AG09319 (cell line): ENCODE measurements around the gene PI4K2A.

ENCODE experiments used
- DNase-seq: peaks from one replicate; pipeline ENCODE4 v3.0.0-alpha.2; 2010; ENCODE audit warnings: low read depth; ENCODE audit errors: extremely low read depth
- CTCF ChIP-seq: IDR thresholded peaks from 2 replicates; pipeline ENCODE4 v1.5.1; 2011; ENCODE audit warnings: low read depth, mild to moderate bottlenecking, inconsistent platforms, low read length, moderate library complexity

PI4K2A gene

GRCh38 chr10:97708976-97709946 is 68.8 kb downstream of the PI4K2A start:
- DNase-seq, result no peak

DNA sequence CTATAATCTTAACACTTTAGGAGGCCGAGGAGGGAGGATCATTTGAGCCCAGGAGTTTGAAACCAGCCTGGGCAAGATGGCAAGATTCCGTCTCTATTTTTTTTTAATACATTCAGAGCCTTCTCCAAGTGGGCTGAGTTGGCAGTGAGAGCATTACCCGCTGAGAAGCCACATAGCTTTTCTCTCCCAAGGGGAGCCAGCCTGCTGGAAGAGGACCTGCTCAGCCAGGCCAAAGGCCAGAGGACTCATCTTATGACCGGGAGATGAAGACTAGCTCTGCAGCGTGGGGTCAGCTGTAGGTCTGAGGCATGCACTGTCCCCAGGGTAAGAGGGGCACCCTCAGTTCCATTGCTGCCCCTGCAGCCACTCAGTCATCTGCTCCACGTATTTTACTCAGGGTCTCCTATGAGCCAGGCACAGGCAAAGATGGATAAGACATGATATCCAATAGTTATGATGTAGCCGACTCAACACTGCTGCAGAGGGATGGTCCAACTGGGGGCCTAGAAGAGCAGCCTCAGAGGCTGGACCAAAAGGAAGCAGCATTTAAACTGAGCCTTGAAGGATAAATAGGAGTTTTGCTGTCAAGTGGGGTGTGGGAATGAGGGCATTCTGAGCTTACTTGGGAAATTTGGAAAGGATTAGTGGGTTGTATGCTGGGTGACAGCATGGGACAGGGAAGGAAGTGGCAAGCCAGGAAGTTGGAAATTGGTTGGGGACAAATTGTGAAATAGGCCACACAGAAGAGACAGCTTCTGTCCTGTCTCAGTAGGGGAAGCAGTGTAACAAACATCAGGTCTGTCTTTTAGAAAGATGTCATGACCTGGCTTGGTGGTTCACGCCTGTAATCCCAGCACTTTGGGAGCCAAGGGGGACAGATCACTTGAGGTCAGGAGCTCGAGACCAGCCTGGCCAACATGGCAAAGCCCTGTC is 71.4 kb downstream of the PI4K2A start:
- TF ChIP-seq CTCF, result no peak
- DNase-seq, result no peak

More at GRCh38 chr10:97708976-97709946, 68.8 kb downstream of the PI4K2A start:
- TF ChIP-seq CTCF, result peak; percentile 77

DNA sequence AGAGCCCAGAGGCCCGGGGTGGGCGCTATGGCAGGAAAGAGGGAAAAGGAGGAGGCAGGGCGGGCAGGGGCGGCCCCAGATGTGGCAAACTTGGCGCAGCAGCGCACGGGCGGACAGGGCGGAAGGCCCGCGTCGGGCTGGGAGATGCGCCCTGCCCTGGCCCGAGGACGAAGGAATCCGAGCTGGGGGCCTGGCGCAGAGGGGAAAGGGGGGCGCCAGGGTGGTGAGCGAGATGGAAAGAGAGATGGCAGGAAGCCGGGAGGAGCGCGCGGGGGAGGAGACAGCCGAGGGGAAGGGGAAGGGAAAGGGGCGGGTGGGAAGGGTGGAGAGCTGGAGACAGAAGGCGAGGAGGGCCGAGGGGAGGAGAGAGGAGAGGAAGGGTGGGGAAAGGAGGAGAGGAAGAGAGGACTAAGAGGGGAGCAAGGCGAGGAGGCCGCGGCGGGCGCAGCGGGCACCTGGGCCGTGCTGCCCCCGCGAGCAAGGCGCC is 72.9 kb downstream of the PI4K2A start, which contains the start of gene MARVELD1:
Gene MARVELD1, plus strand, starts transcription at position 392 of the 487 bp plus-strand sequence. CDS start 147 bp downstream, outside the sequence.
- peak; percentile 73 for DNase-seq
- no peak for TF ChIP-seq CTCF

DNA sequence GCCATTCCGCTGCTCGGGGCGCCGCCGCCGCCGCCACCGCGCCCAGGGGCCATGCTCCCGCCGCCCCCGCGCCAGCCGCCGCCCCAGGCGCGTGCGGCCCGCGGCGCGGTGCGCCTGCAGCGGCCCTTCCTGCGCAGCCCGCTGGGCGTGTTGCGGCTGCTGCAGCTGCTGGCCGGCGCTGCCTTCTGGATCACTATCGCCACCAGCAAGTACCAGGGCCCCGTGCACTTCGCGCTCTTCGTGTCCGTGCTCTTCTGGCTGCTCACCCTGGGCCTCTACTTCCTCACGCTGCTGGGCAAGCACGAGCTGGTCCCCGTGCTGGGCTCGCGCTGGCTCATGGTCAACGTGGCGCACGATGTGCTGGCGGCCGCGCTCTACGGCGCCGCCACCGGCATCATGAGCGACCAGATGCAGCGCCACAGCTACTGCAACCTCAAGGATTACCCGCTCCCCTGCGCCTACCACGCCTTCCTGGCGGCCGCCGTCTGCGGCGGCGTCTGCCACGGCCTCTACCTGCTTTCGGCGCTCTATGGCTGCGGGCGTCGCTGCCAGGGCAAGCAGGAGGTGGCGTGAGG is 73.4 kb downstream of the PI4K2A start:
- DNase-seq, result no peak
- peak; percentile 25 for TF ChIP-seq CTCF

DNA sequence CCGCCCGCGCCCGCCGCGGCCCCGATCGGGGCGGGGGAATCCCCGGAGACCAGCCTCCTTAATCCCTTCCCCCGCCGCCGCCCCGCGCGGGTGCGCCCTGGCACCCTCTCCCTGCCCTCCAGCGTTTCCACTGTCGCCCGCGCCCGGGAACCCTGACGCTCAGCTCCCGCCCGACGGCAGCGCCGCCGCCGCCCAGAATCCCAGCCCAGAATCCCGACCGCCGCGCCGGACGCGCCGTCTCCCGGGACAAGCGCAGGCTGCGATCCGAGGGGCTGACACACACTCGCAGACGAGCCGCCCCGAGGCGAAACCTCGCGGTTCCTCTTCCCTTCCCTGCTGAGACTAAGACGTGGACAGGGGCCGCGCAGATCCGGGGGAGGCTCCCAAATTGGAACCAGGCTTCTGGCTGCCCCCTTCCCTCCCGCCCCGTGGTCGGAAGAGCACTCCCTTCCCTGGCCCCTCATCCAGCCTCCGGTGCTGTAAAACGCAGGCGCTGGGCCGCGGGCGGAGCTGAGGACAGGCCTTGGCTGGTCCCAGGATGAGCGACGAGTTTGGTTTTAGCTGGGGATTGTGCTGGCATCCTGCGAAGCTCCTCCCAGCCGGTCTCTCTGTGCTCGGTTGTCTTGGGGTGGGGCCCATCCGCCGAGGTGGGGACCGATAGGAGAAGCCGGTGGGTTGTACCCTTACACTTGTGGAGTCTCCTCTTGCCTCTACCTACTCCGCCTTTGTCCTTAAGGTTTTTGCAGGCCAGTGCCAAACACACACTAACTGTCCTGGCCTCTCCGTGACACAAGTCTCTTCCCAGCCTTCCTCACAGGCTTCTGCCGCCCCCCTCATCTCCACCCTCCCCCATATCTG is 74.2 kb downstream of the PI4K2A start:
- no peak for TF ChIP-seq CTCF
- peak; percentile 61 for DNase-seq

GRCh38 chr10:97715259-97715874 is 74.9 kb downstream of the PI4K2A start:
- DNase-seq, result no peak
- no peak for TF ChIP-seq CTCF
